Mucosa of descending colon (tissue), 3 donors: ENCODE data around the gene PRR30. TPM values are rescaled to one million over a fixed set of nuclear protein-coding genes. Genes with fewer than 3 reads are reported as not detected.

Experiments used
- ATAC-seq: fragments of 200-7000 bp; cut with Tn5 transposase; one replicate; pipeline ENCODE4 v1.9.1; 2020; ENCODE audit warnings: mild to moderate bottlenecking, moderate library complexity
- DNase-seq, 3 donors: peaks; one replicate each; pipeline ENCODE4 v3.0.0-alpha.2; 2020
- H3K36me3 ChIP-seq: fragments of 200-600 bp; one replicate; pipeline ENCODE4 v1.8.0; 2021; ENCODE audit warnings: low read depth, mild to moderate bottlenecking
- H3K4me1 ChIP-seq: fragments of 200-600 bp; one replicate; pipeline ENCODE4 v1.8.0; 2021; ENCODE audit warnings: low read depth, mild to moderate bottlenecking
- H3K4me3 ChIP-seq: fragments of 200-600 bp; one replicate; pipeline ENCODE4 v1.8.0; 2021; ENCODE audit warnings: mild to moderate bottlenecking
- H3K9me3 ChIP-seq: fragments of 200-600 bp; one replicate; pipeline ENCODE4 v1.8.0; 2021; ENCODE audit warnings: mild to moderate bottlenecking
- intact Hi-C, 2 donors: fragments of 100-400 bp; cut with DNase I in 1 of 2; cut with micrococcal nuclease in 1 of 2; formaldehyde crosslinking; loops; one replicate each; pipeline versions ENCODE4 v1.11.0 to v1.11.1; 2022; cut with DNase I, micrococcal nuclease
- total RNA-seq, 3 donors: library from RNA; stranded (reverse); fragmentation: NEBNext Ultra II Directional in 2 of 3; extraction: Animal tissue kit (Norgen Biotek cat#: 25700) in 2 of 3; gene quantifications; one replicate each; pipeline versions ENCODE4 v1.2.1 to v1.2.4, GENCODE V29; 2021 to 2023
- TF ChIP-seq, protein P1 (sequence below): fragments of 200-600 bp; IDR thresholded peaks from one replicate; pipeline ENCODE4 v1.8.0; 2022; ENCODE audit warnings: antibody characterized with exemption, mild to moderate bottlenecking
- donor health status: DM: no; HTN: no; CAD: no; lungs with moderate emphysema.
- donor health status: DM: no; HTN: no; CAD: no.
- donor health status: DM: no; HTN: yes; CAD: no.

Gene PRR30
- total RNA-seq, 3 donors from 2014 or later, result not detected

GRCh38 chr2:27145682-27146081, 6.5 kb upstream of the PRR30 start:
- intact Hi-C loops, result no loop called here
- Histone ChIP-seq H3K4me1 (no peaks in the 10 kb centered on the region), H3K4me3 (no peak overlapping the region), H3K9me3 (no peaks in the 10 kb centered on the region), H3K36me3 (no peaks in the 10 kb centered on the region)
- no peak for ATAC-seq
- no peak for DNase-seq
- TF ChIP-seq, protein P1, sequence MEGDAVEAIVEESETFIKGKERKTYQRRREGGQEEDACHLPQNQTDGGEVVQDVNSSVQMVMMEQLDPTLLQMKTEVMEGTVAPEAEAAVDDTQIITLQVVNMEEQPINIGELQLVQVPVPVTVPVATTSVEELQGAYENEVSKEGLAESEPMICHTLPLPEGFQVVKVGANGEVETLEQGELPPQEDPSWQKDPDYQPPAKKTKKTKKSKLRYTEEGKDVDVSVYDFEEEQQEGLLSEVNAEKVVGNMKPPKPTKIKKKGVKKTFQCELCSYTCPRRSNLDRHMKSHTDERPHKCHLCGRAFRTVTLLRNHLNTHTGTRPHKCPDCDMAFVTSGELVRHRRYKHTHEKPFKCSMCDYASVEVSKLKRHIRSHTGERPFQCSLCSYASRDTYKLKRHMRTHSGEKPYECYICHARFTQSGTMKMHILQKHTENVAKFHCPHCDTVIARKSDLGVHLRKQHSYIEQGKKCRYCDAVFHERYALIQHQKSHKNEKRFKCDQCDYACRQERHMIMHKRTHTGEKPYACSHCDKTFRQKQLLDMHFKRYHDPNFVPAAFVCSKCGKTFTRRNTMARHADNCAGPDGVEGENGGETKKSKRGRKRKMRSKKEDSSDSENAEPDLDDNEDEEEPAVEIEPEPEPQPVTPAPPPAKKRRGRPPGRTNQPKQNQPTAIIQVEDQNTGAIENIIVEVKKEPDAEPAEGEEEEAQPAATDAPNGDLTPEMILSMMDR, result no peak

DNA sequence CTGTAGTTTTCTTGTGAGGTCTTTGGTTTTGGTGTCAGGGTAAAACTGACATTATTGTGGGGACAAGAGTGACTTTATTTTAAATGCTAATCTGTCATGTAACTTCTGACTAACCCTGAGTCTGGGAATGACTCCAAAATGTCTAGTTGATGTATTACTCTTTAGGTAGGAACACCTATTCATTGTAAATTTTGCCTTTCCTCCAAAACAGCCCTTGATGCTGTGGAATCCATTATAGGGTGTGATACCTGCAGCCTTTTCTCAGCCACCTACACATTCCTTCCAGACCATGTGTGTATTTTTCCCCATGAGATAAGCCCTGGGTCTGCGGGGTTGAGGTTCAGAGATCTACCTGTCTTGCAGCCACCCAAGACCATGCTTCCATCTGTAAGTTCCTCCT, 4.1 kb upstream of the PRR30 start:
- H3K4me3 ChIP-seq, result no peak overlapping the region
- no peaks in the 10 kb centered on the region for H3K9me3 ChIP-seq
- no peaks in the 10 kb centered on the region for H3K36me3 ChIP-seq
- TF ChIP-seq, protein P1, result no peak
- DNase-seq (no peak), ATAC-seq (no peak)
- no peaks in the 10 kb centered on the region for H3K4me1 ChIP-seq
- intact Hi-C loops, result no loop called here

DNA sequence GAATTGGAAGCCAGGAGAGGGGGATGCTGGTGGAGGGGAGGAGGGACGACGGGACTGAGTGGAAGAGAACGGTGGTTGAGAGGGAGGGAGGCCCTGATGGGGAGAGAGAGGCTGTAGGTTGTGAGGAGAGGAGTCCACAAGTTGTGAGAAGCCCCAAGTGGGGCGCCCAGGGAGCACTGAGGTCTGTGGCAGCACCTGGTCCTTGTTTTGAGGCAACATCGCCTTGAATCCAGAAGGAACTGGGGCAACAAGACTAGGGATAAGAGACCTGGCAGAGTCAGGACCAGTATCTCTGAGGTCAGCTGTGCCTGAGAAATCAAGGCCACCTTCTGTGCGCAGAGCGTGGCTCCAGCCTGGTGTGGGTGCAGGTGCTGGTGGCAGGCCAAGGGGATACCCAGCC, 1.1 kb downstream of the PRR30 start:
- no peak for ATAC-seq
- intact Hi-C loops, result no loop called here
- Histone ChIP-seq H3K9me3 (no peaks in the 10 kb centered on the region), H3K36me3 (no peaks in the 10 kb centered on the region), H3K4me1 (peaks cover 5% of the 10 kb centered on the region), H3K4me3 (no peak overlapping the region)
- TF ChIP-seq, protein P1, result no peak
- DNase-seq, result no peak

- intact Hi-C loops, result no loop called here
- Histone ChIP-seq H3K36me3 (no peaks in the 10 kb centered on the region), H3K4me3 (no peak overlapping the region), H3K4me1 (peaks cover 9% of the 10 kb centered on the region), H3K9me3 (no peaks in the 10 kb centered on the region)
- DNase-seq, result no peak
- TF ChIP-seq, protein P1, result no peak
- no peak for ATAC-seq
Measured at GRCh38 chr2:27137322-27137935, 1.8 kb downstream of the PRR30 start.

- Histone ChIP-seq H3K4me1 (peaks cover 9% of the 10 kb centered on the region), H3K36me3 (no peaks in the 10 kb centered on the region), H3K9me3 (no peaks in the 10 kb centered on the region), H3K4me3 (no peak overlapping the region)
- DNase-seq, result no peak
- no peak for ATAC-seq
- intact Hi-C loops, result no loop called here
- TF ChIP-seq, protein P1, result no peak
Measured at GRCh38 chr2:27136751-27137150, 2.5 kb downstream of the PRR30 start.

DNA sequence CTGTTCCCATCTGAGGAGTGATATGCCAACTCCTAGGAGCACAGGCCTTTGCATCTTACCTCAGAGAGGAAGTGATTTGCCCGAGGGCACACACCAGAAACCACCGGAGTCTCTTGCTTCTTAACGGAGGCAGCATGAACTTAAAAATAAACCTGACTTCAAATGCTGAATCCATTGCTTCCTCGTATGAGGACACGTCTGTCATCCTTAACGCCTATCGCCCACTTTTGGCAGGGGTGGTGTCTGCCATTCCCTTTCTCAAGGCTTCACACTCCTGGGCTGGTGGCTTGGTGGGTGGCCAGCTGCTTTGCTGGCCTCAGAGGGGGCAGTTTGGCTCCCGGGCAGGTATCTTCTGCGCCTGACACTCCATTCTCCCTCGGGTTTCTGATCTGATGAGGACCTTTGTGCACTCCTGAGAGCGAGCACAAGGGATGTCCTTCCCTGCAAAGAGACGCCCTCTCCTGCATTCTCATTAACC, 3.7 kb downstream of the PRR30 start:
- no peaks in the 10 kb centered on the region for H3K36me3 ChIP-seq
- H3K4me1 ChIP-seq, result peaks cover 9% of the 10 kb centered on the region
- TF ChIP-seq, protein P1, result no peak
- H3K9me3 ChIP-seq, result no peaks in the 10 kb centered on the region
- ATAC-seq (no peak), DNase-seq (no peak)
- intact Hi-C loops, result no loop called here
- H3K4me3 ChIP-seq, result no peak overlapping the region
